Transverse colon (tissue), 3 donors: Measurements from ENCODE around the gene PBX1.

Source experiments
- EP300 ChIP-seq: sonication (generic); formaldehyde crosslinking; IDR thresholded peaks from one replicate; pipeline ENCODE4 v1.6.1; 2017; ENCODE audit warnings: antibody characterized with exemption, low read depth
- POLR2A ChIP-seq: fragments of 450-650 bp; IDR thresholded peaks from one replicate; pipeline ENCODE4 v1.6.1; 2016; ENCODE audit warnings: antibody characterized with exemption, mild to moderate bottlenecking, moderate library complexity
- TF ChIP-seq, protein P1 (sequence below), 5 experiments: fragments of 200-600 bp in 3 of 5; fragments of 450-650 bp in 2 of 5; sonication (generic) in 3 of 5; IDR thresholded peaks; 1 replicate in 2 of 5; 2 replicates in 3 of 5; pipeline ENCODE4 v1.5.1; 2016 to 2017; ENCODE audit warnings: antibody characterized with exemption in 5 of 5, inconsistent platforms in 3 of 5, mild to moderate bottlenecking in 2 of 5, moderate library complexity in 1 of 5

DNA sequence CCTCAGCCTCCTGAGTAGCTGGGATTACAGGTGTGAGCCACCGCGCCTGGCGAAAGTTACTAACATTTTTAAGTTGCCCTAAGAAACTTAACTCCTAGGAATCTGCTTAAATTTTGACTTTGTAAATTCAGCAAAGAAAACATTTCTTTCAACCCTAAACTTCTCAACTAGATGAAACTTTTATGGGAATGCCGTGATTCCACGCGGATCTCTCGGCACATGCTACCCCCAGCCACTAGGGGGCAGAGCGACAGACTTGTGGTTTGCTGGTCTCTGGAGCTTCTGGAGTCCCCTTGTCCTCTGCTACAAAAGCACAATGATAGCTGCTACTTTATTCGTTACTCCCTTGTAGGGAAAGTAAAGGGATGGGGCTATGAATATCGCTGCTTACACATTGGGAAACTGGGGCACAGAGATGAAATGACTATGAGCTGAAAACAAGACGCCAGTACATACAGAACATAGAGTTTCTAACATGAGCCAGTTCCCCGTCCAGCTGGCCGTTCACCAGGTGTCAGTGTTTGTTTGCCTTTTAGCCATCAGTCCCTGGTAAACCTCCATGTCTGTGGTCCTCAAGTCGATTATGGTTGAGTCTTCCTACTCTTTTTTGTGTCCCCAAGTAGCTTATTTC lies 114.7 kb downstream of the PBX1 start:
- TF ChIP-seq, protein P1, sequence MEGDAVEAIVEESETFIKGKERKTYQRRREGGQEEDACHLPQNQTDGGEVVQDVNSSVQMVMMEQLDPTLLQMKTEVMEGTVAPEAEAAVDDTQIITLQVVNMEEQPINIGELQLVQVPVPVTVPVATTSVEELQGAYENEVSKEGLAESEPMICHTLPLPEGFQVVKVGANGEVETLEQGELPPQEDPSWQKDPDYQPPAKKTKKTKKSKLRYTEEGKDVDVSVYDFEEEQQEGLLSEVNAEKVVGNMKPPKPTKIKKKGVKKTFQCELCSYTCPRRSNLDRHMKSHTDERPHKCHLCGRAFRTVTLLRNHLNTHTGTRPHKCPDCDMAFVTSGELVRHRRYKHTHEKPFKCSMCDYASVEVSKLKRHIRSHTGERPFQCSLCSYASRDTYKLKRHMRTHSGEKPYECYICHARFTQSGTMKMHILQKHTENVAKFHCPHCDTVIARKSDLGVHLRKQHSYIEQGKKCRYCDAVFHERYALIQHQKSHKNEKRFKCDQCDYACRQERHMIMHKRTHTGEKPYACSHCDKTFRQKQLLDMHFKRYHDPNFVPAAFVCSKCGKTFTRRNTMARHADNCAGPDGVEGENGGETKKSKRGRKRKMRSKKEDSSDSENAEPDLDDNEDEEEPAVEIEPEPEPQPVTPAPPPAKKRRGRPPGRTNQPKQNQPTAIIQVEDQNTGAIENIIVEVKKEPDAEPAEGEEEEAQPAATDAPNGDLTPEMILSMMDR (IDR thresholded peaks at IDR 0.05) = peak in 4 of 5 experiments; percentile 19 to 38 (median 23)
- TF ChIP-seq EP300 = no peak
- TF ChIP-seq POLR2A = no peak
